Fibroblast of villous mesenchyme (primary cell): ENCODE results near the gene CDC25C. TPM values are rescaled to one million over a fixed set of nuclear protein-coding genes. Genes with fewer than 3 reads are reported as not detected.

Source experiments
- DNase-seq: peaks from one replicate; pipeline ENCODE4 v3.0.0-alpha.2; 2010; ENCODE audit warnings: low read depth
- H3K4me3 ChIP-seq: 2 replicates; pipeline ENCODE4 v1.5.1; 2011; ENCODE audit warnings: low read depth, mild to moderate bottlenecking, low read length
- CTCF ChIP-seq: IDR thresholded peaks from 2 replicates; pipeline ENCODE4 v1.5.1; 2012; ENCODE audit warnings: low read depth, mild to moderate bottlenecking, low read length; ENCODE audit not compliant: insufficient read depth
- total RNA-seq: library from RNA; depleted of rRNA; stranded (reverse); fragments of >200 nt; gene quantifications from 2 replicates; pipeline ENCODE4 v1.2.3, GENCODE V29; 2012

CDC25C gene
- total RNA-seq, 1 donor = 6.9 TPM

DNA sequence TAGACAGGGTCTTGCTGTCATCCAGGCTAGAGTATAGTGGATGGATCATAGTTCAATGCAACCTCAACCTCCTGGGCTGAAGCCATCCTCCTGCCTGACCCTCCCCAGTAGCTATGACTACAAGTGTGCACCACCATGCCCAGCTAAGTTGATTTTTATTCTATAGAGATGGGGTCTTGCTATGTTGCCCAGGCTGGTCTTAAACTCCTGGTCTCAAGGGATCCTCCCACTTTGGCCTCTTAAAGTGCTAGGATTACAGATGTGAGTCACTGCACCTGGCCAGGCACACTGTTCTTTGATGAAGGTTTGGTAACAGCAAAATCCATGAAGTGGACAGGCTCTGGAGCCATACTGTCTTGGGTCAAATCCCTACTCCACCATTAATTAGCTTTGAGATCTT is 50.7 kb downstream of the CDC25C start:
- TF ChIP-seq CTCF = no peak
- no peak overlapping the region for H3K4me3 ChIP-seq
- no peak for DNase-seq

DNA sequence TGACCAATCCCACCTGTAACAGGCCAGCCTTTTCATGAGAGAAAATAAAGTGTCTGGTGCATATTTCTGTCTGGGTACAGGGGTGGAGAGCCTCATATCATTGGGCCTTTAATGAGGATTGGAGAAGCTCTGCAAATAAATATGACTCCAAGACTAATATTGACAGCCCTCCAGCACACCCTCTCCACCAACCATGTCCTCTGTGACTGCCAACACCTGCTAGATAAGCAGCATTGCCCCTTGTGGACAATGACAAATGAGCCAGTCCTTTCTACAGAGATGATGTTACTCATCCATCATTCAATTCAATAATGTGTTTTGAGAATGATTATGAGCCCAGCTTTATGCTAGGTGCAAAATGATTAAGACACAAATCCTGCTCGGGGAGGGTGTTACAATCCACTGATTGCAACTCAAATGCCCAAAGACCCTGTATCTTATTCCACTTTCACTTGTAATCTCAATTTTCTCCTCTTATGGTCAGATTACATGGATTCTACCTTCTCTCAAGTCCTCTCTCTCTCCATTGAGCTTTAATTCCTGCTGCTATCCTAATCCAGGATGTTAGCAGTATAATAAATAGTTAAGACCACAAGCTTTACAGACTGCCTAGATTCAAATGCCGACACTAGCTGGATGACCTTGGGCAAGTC is 55.1 kb downstream of the CDC25C start:
- no peak for TF ChIP-seq CTCF
- no peak overlapping the region for H3K4me3 ChIP-seq
- DNase-seq = no peak

DNA sequence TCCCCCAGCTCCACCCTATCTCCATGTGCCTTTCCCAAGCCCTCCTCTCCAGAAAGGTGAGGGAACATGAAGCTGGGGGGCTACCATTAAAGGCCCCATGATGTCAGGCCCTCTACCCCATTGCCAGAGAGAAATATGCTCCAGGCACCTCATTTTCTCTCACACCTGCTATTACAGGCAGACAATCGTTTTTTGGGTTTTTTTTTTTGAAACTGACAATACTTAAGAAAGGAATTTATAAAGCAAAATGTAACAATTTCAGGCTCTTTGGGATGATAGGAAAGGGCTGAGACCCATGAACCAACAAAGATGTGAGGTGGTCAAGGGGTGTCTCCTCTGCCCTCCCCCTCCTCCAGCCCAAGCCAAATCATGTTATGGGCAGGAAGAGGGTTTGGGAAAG is 55.7 kb downstream of the CDC25C start:
- no peak for TF ChIP-seq CTCF

DNA sequence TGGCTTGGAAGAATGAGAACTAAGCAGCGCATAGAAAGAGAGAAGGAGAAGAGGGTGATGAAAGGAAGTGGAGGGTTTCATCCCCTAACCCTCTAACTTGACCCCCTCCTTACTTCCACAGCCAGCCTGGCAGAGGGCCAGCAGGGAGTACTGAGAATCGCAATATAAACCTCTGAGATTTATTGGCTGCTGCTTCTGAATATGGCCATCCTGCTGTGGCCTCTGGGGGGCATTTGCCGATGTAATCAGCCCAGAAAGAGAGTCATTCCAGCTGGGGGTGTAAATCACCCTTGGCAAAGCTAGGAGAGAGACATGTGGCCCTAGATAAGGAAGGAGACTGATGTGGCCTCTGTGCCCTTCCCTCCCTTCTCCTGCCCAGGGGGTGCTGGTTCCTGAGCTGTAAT is 56.2 kb downstream of the CDC25C start:
- no peak for TF ChIP-seq CTCF
- H3K4me3 ChIP-seq = no peak overlapping the region
- peak; percentile 10 for DNase-seq

More for the DNA sequence above, 55.7 kb downstream of the CDC25C start:
- H3K4me3 ChIP-seq = no peak overlapping the region
- no peak for DNase-seq

DNA sequence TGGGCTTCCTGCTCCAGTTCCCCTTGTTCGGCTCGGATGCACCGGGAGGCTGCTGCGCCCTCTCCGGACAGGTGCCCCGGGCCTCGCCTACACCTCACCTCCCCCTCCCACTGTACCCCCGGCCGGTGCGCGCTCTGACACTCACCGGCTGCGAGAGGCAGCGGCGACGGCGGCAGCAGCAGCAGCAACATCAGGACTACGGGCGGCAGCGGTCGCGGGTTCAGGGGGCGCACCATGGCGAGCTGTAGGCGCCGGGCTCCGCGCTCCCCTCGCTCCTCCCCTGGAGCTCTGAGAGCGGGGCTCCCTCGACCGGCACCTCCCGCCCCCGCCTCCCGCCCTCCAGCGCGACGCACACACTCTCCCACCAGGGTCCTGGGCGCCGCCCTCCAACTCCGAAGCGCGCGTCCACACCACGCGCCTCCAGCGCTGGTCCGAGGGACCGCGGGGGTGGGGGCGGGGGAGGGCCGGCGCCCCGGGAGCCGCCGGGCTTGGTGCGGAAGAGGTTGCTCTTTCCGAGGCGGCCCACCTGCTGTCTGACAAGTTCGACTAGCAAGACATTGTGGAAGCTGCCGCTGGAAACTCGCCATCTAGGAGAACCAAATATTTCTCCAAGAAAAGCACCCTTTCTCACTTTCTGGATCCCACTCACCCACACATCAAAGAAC is 57.3 kb downstream of the CDC25C start, which contains the start of gene GFRA3:
TSS of gene GFRA3 (minus strand) at position 433 of the 665 bp plus-strand sequence. CDS start at position 236, 197 bp downstream.
- H3K4me3 ChIP-seq = peak within 1 kb of the TSS; percentile 48
- DNase-seq = peak; percentile 4
- TF ChIP-seq CTCF = no peak

DNA sequence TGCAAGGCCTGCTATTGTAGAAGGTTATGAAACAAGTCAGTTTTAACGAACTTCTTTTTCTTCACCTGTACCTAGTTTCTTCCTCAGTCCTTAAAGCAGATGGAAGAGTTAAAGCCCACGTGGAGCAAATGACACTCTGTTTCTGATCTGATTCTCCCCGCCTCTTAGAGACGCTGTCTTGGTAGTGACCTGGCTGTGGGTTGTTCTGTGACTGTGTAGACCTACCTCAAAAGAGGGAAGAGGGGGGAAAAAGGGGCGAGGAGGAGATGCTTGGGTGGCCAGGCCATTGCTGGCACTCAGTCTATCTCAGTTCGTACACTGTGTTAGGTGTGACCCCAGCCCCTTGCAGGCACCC is 57.8 kb downstream of the CDC25C start:
- no peak for TF ChIP-seq CTCF
- peak overlapping the region; percentile 48 for H3K4me3 ChIP-seq
- no peak for DNase-seq
